LNCAP (cell line): ENCODE measurements around the gene QSOX2.
A peak's percentile ranks its signal among the peaks of the same experiment; 100 is the strongest.

ENCODE experiments used
- TF ChIP-seq, protein P1 (sequence below): fragments of 450-650 bp; IDR thresholded peaks from 2 replicates; pipeline ENCODE4 v1.5.1; 2017; ENCODE audit warnings: mild to moderate bottlenecking

Gene QSOX2

DNA sequence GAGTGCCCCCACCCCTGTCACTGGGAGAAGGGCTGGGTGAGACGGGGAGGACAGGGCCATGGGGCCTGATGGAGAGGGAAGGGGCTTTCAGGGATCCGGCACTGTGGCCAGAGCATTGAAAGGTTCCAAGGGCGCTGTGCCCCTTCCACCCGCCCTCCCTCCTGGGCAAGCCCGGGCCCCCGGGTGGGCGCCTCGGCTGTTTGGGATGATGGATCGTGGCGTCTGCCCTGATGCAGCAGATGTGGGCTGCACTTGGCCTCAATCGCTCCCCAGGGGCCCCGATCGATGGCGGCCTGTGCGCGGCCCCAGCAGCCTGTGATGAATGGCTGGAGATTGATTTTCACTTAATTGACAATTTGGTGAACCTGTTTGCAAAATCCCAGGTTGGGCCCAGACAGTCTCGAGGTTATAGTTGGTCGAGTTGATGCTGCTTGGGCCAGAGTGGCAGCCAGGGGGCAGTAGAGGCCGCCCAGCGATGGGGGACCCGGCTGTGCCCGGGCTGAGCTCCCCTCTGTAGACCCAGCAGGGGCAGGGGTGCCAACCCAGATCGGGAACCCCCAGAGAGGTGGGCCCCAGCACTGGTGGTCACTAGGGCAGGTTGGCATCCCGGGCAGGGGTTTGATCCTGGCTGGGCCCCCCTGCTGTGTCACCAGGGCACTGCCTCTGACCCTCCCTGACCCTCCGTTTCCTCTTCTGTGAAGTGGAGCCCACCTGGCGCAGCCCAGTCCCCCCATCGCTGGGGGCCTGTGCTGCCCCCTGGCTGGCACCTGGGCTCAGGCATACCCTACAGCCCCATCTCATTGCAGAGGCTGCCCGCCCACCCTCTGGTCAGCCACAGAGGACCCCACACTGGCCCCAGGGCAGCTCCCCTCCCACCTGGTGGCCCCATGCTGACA is 75.4 kb downstream of the QSOX2 start:
- TF ChIP-seq, protein P1, sequence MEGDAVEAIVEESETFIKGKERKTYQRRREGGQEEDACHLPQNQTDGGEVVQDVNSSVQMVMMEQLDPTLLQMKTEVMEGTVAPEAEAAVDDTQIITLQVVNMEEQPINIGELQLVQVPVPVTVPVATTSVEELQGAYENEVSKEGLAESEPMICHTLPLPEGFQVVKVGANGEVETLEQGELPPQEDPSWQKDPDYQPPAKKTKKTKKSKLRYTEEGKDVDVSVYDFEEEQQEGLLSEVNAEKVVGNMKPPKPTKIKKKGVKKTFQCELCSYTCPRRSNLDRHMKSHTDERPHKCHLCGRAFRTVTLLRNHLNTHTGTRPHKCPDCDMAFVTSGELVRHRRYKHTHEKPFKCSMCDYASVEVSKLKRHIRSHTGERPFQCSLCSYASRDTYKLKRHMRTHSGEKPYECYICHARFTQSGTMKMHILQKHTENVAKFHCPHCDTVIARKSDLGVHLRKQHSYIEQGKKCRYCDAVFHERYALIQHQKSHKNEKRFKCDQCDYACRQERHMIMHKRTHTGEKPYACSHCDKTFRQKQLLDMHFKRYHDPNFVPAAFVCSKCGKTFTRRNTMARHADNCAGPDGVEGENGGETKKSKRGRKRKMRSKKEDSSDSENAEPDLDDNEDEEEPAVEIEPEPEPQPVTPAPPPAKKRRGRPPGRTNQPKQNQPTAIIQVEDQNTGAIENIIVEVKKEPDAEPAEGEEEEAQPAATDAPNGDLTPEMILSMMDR = peak; percentile 88

DNA sequence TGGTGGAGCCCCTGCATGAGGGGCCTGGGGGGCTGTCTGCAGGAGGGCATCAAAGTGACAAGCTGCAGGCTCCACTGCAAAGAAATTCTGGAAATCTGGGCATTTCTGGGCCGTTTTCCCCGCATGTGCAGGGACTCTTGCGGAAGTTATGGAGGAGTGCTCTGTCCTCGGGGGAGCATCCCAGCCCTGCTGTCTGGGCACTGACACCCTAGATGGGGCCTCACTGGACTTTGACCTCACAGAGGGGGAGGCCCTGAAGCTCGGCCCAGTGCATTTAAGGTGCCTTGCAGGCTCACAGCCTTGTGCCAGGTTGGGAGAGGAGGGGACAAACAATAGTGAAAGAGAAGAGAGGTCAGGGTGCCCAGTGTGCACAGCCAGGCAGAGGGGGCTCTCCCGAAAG is 76.1 kb downstream of the QSOX2 start:
- TF ChIP-seq, protein P1 = no peak

DNA sequence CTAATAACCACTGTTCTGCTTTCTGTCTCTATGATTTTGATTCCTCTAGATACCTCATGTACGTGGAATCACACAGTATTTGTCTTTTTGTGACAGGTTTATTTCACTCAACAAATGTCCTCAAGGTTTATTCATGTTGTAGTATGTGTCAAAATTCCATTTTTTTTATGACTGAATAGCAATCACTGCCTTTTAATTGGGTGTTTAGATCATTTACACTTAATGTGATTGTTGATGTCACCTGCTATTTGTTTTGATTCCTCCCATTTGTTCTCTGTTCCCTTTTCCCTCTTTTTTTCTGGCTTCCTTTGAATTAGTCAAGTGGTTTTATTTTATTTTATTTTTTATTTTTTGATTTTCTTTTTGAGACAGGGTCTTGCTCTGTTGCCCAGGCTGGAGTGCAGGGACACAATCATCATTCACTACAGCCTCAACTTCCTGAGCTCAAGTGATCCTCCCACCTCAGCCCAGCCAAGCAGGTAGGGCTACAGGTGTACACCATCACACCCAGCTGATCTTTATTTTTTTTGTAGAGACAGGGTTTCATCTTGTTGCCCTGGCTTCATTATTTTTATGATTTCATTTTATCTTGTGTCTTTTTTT is 82.3 kb downstream of the QSOX2 start:
- TF ChIP-seq, protein P1 = no peak

DNA sequence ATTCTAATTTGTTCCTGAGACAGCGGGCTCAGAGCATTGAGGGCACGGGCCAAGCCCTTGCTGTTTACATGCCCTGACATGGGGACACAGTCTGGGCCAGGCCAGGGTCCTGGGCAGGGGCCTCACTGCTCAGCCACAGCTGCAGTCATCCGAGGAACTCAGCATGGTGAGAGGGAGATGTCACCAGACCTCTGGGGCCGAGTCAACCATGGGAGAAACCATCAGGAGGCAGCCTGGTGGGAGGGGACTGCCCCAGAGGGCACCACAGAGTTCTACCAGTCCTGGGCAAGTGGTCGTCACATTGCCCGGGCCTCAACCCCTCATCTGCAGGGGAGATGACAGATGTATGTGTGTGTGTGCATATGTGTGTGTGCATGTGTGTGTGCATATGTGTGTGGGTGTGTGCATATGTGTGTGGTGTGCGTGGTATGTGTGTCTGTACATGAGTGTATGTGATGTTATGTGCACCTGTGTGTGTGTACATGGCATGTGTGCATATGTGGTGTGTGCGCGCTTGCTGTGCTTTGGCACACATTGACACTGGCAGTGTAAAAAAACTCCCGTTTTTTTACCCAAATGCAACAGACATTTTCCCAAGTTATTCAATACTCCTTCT is 84.5 kb downstream of the QSOX2 start:
- TF ChIP-seq, protein P1 = no peak

DNA sequence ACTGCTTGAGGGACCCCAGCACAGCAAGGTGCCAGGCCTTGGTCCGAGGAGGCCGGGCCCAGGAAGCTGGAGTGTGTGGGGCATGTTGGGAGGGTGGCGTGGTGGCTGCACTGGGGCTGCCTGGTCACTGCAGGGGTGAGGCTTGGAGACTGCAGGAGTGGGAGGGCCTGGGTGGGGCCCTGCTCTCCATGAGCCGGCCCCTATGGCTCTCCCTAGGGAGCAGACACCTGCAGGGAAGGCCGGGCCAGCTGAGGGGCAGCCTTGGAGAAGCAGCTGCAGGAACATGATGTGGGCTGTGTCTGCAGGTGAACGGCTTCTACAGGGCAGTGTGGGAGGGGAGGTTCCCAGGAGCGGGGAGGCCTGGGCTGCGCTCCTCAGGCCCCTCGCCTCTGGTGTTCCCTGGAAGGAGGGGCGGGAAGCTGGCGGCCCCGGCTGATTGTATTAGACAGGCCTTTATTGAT is 85.2 kb downstream of the QSOX2 start:
- TF ChIP-seq, protein P1 = no peak

DNA sequence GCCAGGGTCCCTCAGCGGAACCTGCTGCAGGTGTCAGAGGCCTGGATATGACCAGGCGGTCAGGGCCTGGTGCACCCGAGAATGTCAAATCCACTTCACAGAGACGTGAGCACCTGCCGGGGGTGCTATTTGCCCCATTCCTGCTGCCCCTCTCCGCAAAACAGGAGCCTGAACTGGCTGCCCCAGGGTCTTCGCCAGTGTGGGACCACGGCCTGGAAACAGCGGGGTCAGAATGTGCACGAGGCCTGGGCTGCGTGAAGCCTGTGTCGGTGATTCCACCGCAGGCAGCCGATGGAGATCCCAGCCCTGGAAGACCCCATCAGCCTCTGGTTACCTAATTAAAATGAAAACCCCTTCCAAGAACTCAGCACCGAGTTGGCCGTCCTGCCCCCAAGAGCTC is 85.8 kb downstream of the QSOX2 start:
- TF ChIP-seq, protein P1 = no peak

DNA sequence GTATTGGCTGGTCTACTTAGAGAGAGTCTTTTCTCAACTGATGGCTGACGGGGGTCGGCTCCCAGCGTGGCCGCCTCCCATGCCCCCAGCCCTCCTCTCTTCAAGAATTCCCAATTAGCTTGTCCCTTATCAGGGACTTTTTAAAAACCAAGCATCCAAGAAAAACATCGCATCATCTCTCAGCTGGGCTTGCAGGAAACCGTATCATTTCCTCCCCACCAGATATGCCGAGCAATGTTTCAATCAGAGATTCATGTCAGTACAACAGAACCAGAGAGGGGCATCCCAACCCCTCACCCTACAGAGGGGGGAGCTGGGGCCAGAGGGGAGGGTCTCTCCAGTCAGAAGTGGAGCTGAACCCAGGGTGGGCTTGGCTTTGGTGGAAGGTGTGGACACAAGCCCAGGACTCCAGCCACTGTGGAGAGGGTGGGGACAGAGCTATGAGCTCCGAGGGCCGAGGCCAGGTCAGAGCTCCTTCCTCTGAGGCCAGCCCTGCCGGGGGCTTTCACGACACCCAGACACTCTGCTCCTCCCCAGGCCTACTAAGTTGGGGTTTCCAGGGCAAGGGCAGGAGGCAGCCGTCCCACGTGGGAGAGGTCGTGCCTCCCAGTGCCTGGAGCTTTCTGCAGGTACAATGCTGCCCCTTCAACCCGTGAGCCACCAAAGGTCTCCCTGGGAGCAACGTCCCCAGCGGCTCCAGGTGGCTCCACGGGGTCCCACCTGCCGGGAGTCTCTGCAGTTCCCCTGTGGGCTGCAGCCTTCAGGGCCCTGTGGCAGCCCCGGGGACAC is 87.9 kb downstream of the QSOX2 start:
- TF ChIP-seq, protein P1 = no peak
